B cell (primary cell): ENCODE results near the gene COMMD1. TPM values are rescaled to one million over a fixed set of nuclear protein-coding genes. Genes with fewer than 3 reads are reported as not detected.
A peak's percentile ranks its signal among the peaks of the same experiment; 100 is the strongest.

ENCODE experiments used
- ATAC-seq: fragments of 200-7000 bp; cut with Tn5 transposase; one replicate; pipeline ENCODE4 v1.10.0; 2021; ENCODE audit warnings: low read depth, mild to moderate bottlenecking, moderate number of reproducible peaks, moderate library complexity
- CTCF ChIA-PET: fragments of 350-600 bp; sonication (Branson Sonifier 250); formaldehyde crosslinking; loops from one replicate; lab custom pipeline; 2021; ENCODE audit warnings: antibody characterized with exemption, inconsistent platforms; lab: Charles Lee
- POLR2A ChIA-PET: fragments of 350-600 bp; sonication (Branson Sonifier 250); formaldehyde crosslinking; loops from one replicate; lab custom pipeline; 2021; ENCODE audit warnings: antibody characterized with exemption; lab: Charles Lee
- DNase-seq: peaks from one replicate; pipeline ENCODE4 v3.0.0; 2013
- H2AFZ ChIP-seq: 2 replicates; pipeline ENCODE4 v1.6.1; 2012; ENCODE audit warnings: mild to moderate bottlenecking, low read depth, low read length; ENCODE audit not compliant: insufficient read depth, poor library complexity, severe bottlenecking
- H3K27ac ChIP-seq, 2 donors: 1 replicate in 1 of 2; 2 replicates in 1 of 2; pipeline ENCODE4 v1.5.1; 2012 to 2013; ENCODE audit warnings: low read length in 2 of 2, mild to moderate bottlenecking in 2 of 2, moderate library complexity in 1 of 2
- H3K27me3 ChIP-seq, 4 experiments: fragments of 200-600 bp in 1 of 4; sonication (generic) in 1 of 4; replicated peaks in 1 of 4; 1 replicate in 2 of 4; 2 replicates in 2 of 4; pipeline versions ENCODE4 v1.6.1 to v1.7.0; 2013 to 2016; ENCODE audit warnings: low read length in 3 of 4, mild to moderate bottlenecking in 2 of 4, mixed read lengths in 1 of 4, moderate library complexity in 1 of 4; ENCODE audit not compliant: insufficient read depth in 4 of 4, control insufficient read depth in 3 of 4; ENCODE audit errors: control extremely low read depth in 1 of 4
- H3K36me3 ChIP-seq, 2 experiments: replicated peaks in 1 of 2; 1 replicate in 1 of 2; 2 replicates in 1 of 2; pipeline versions ENCODE4 v1.6.1 to v1.7.1; 2013; ENCODE audit warnings: low read length in 1 of 2; ENCODE audit not compliant: insufficient read depth in 2 of 2, control insufficient read depth in 1 of 2; ENCODE audit errors: control extremely low read depth in 1 of 2, extremely low read depth in 1 of 2
- H3K4me1 ChIP-seq, 2 donors: fragments of 200-600 bp in 1 of 2; sonication (generic) in 1 of 2; 1 replicate in 1 of 2; 2 replicates in 1 of 2; pipeline versions ENCODE4 v1.5.1 to v1.6.1; 2013 to 2017; ENCODE audit warnings: low read length in 2 of 2; ENCODE audit not compliant: control insufficient read depth in 2 of 2, insufficient read depth in 2 of 2
- H3K4me2 ChIP-seq: replicated peaks from 2 replicates; pipeline ENCODE3; 2012; ENCODE audit warnings: mild to moderate bottlenecking, low read depth, low read length; ENCODE audit not compliant: poor library complexity, severe bottlenecking
- H3K4me3 ChIP-seq, 5 experiments: fragments of 200-600 bp in 1 of 5; sonication (generic) in 1 of 5; 1 replicate in 3 of 5; 2 replicates in 2 of 5; pipeline versions ENCODE4 v1.5.1 to v1.7.0; 2011 to 2016; ENCODE audit warnings: low read length in 4 of 5, mild to moderate bottlenecking in 4 of 5, low read depth in 2 of 5, control low read depth in 1 of 5, moderate library complexity in 1 of 5; ENCODE audit not compliant: insufficient read depth in 1 of 5; ENCODE audit errors: control extremely low read depth in 1 of 5, extremely low read depth in 1 of 5
- H3K79me2 ChIP-seq: fragments of 200-600 bp; sonication (generic); one replicate; pipeline ENCODE4 v1.6.0; 2016; ENCODE audit warnings: low read length; ENCODE audit not compliant: control insufficient read depth, insufficient read depth
- H3K9ac ChIP-seq: fragments of 200-600 bp; sonication (generic); 2 replicates; pipeline ENCODE4 v1.6.1; 2017; ENCODE audit warnings: mild to moderate bottlenecking, low read length, moderate library complexity
- H3K9me3 ChIP-seq, 3 donors: one replicate each; pipeline versions ENCODE4 v1.6.1 to v1.7.1; 2013; ENCODE audit warnings: low read length in 2 of 3; ENCODE audit not compliant: control insufficient read depth in 2 of 3, insufficient read depth in 1 of 3; ENCODE audit errors: control extremely low read depth in 1 of 3
- H4K20me1 ChIP-seq: 2 replicates; pipeline ENCODE4 v1.6.0; 2012; ENCODE audit warnings: mild to moderate bottlenecking, low read length; ENCODE audit not compliant: insufficient read depth, control insufficient read depth, poor library complexity, severe bottlenecking
- H3K27ac Mint-ChIP-seq: one replicate; pipeline ENCODE4 v1.8.0; 2021; ENCODE audit warnings: mixed read lengths
- H3K27me3 Mint-ChIP-seq: one replicate; pipeline ENCODE4 v1.8.0; 2021; ENCODE audit warnings: mixed read lengths
- H3K4me1 Mint-ChIP-seq: one replicate; pipeline ENCODE4 v1.8.0; 2021; ENCODE audit warnings: mixed read lengths
- H3K4me3 Mint-ChIP-seq: one replicate; pipeline ENCODE4 v1.8.0; 2021; ENCODE audit warnings: mixed read lengths
- H3K9me3 Mint-ChIP-seq: one replicate; pipeline ENCODE4 v1.8.0; 2022; ENCODE audit warnings: mixed read lengths; ENCODE audit not compliant: insufficient read depth
- EZH2 ChIP-seq: IDR thresholded peaks from 2 replicates; pipeline ENCODE4 v1.6.1; 2012; ENCODE audit warnings: borderline replicate concordance, low read depth, mild to moderate bottlenecking, moderate library complexity, low read length; ENCODE audit not compliant: insufficient read depth, poor library complexity, severe bottlenecking
- WGBS: methylation state at CpG from one replicate; pipeline ENCODE4 v1.1.5; 2013; ENCODE audit warnings: missing lambda C conversion rate; ENCODE audit not compliant: insufficient coverage; 5-methylcytosine and 5-hydroxymethylcytosine counted together
- intact Hi-C: fragments of 100-400 bp; cut with micrococcal nuclease; formaldehyde crosslinking; loops from one replicate; pipeline ENCODE4 v1.10.0; 2022
- polyA plus RNA-seq: library from polyadenylated mRNA; depleted of rRNA; stranded (reverse); fragments of >200 nt; gene quantifications from 2 replicates; pipeline ENCODE4 v1.2.3, GENCODE V29; 2012
- total RNA-seq, 2 donors: library from RNA; stranded (reverse); fragments of 120-200 nt in 1 of 2; gene quantifications; 1 replicate in 1 of 2; 2 replicates in 1 of 2; pipeline versions ENCODE4 v1.2.3 to v1.2.4, GENCODE V29; 2013 to 2022
- TF ChIP-seq, protein P1 (sequence below): fragments of 200-600 bp; IDR thresholded peaks from one replicate; pipeline ENCODE4 v1.8.0; 2022; ENCODE audit warnings: antibody characterized with exemption, mild to moderate bottlenecking

COMMD1 gene
- total and polyA plus RNA-seq, 2 donors (not counting 1 experiment from before 2014, with no cell fraction given): 20.6 to 25.1 TPM

DNA sequence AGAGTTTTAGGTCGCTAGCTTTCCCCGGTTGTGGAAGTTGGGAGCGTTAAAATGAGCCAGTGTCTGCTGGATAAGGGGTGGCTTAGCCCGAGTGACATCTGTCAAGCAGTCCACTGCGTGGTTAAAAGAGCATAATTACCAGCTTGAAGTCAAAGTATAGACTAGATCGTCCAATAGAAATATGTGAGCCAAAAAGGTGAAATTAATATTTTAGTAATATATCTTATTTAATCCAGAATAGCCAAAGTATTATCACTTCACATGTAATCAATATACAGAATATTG, 654 bp downstream of the COMMD1 start:
- peak overlapping the region; percentile 91 for H3K4me3 Mint-ChIP-seq
- H3K27me3 Mint-ChIP-seq: no peaks in the 10 kb centered on the region
- Histone ChIP-seq H3K4me3 (peak overlapping the region; percentile 61 to 97 (median 87)), H3K9me3 (no peaks in the 10 kb centered on the region), H3K4me2 (peak overlapping the region; percentile 79), H2AFZ (peak overlapping the region; percentile 93), H3K27ac (peak overlapping the region; percentile 57 to 86), H3K9ac (peak overlapping the region; percentile 83), H3K79me2 (peaks cover 52% of the 10 kb centered on the region), H3K36me3 (no peaks in the 10 kb centered on the region), H4K20me1 (no peaks in the 10 kb centered on the region), H3K27me3 (no peaks in the 10 kb centered on the region), H3K4me1 (peaks cover 7 to 8% of the 10 kb centered on the region in 2 donors)
- POLR2A ChIA-PET: no interaction called here
- peak overlapping the region; percentile 90 for H3K27ac Mint-ChIP-seq
- peaks cover 11% of the 10 kb centered on the region for H3K4me1 Mint-ChIP-seq
- intact Hi-C loops: loop anchor here (5.0 kb wide), 3 partner anchors 54 to 1681 kb away; partner anchors contain the start of genes FAM161A, MDH1, WDPCP and XPO1
- DNase-seq: no peak
- TF ChIP-seq, protein P1, sequence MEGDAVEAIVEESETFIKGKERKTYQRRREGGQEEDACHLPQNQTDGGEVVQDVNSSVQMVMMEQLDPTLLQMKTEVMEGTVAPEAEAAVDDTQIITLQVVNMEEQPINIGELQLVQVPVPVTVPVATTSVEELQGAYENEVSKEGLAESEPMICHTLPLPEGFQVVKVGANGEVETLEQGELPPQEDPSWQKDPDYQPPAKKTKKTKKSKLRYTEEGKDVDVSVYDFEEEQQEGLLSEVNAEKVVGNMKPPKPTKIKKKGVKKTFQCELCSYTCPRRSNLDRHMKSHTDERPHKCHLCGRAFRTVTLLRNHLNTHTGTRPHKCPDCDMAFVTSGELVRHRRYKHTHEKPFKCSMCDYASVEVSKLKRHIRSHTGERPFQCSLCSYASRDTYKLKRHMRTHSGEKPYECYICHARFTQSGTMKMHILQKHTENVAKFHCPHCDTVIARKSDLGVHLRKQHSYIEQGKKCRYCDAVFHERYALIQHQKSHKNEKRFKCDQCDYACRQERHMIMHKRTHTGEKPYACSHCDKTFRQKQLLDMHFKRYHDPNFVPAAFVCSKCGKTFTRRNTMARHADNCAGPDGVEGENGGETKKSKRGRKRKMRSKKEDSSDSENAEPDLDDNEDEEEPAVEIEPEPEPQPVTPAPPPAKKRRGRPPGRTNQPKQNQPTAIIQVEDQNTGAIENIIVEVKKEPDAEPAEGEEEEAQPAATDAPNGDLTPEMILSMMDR: no peak
- TF ChIP-seq EZH2: no peak
- no peaks in the 10 kb centered on the region for H3K9me3 Mint-ChIP-seq
- WGBS: 6% methylated on average over 3 of the region's 6 CpGs
- ATAC-seq: no peak
- CTCF ChIA-PET: no interaction called here

DNA sequence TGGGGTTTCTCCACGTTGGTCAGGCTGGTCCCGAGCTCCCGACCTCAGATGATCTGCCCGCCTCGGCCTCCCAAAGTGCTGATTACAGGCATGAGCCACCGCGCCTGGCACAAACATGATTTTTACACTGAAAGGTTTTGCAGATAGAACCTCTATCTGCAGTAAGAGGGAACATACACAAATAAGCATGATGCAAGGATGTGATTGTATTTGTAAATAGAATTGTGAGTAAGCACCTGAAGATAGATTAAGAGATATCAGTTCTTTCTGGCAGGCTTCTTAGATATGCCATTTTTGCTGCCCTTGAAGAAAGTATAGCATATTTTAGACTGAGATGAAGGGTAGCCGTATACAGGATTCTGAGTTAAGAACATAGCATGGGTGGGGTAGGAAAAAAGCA, 3.6 kb downstream of the COMMD1 start:
- Histone ChIP-seq H3K9ac (no peak overlapping the region), H3K27ac (no peak overlapping the region), H3K9me3 (no peaks in the 10 kb centered on the region), H3K4me2 (no peak overlapping the region), H3K27me3 (no peaks in the 10 kb centered on the region), H4K20me1 (peaks cover 4% of the 10 kb centered on the region), H3K4me1 (peaks cover 7 to 8% of the 10 kb centered on the region in 2 donors), H3K79me2 (peaks cover 67% of the 10 kb centered on the region), H3K36me3 (no peaks in the 10 kb centered on the region), H2AFZ (no peak overlapping the region), H3K4me3 (no peak overlapping the region)
- Mint-ChIP-seq H3K4me1 (peaks cover 14% of the 10 kb centered on the region), H3K27ac (no peak overlapping the region), H3K27me3 (no peaks in the 10 kb centered on the region), H3K4me3 (no peak overlapping the region), H3K9me3 (no peaks in the 10 kb centered on the region)
- ATAC-seq: no peak
- no peak for DNase-seq
- WGBS: over 99% methylated on average over 8 of the region's 8 CpGs
- intact Hi-C loops: loop anchor here (5.0 kb wide), 3 partner anchors 57 to 1678 kb away; partner anchors contain the start of genes FAM161A, MDH1, WDPCP and XPO1
- POLR2A ChIA-PET: no interaction called here
- CTCF ChIA-PET: no interaction called here
- no peak for TF ChIP-seq EZH2
- TF ChIP-seq, protein P1: no peak
